ENCODE data around the gene VWA8. TPM values are rescaled to one million over a fixed set of nuclear protein-coding genes. Genes with fewer than 3 reads are reported as not detected.

Gene VWA8
- polyA plus RNA-seq, 1 of the 3 experiments (the other 2 are of a cell fraction): 5.5 TPM

DNA sequence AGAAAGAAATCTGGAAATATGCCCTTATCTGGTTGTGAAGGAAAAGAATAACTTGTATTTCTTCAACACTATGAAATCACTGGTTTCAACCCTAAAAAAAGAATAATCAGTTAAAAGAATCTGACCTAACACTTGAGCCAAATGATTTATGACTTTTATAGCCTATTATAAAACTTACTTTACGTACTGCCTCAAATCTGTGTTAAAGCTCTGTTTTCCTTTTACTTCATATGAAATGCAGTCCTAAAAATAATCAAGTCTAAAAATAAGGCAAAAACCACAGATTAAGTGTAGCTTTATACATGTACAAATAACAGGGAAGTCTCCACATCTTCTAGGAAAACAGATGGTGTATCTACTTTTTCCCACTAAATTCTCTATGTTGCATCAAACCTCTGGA lies 101.3 kb downstream of the VWA8 start:
- H3K4me2 ChIP-seq: no peak overlapping the region
- H3K4me3 ChIP-seq (ENCODE audit: low read depth in 2 of 2, low read length in 1 of 2): no peak overlapping the region
- H3K27ac ChIP-seq (ENCODE audit: low read depth in 2 of 2, low read length in 1 of 2): no peak overlapping the region
- no peaks in the 10 kb centered on the region for H3F3A ChIP-seq (replicated peaks; ENCODE audit: insufficient read depth)
- no peak overlapping the region for H2AFZ ChIP-seq (ENCODE audit: low read depth)
- DNase-seq: no peak
- WGBS (ENCODE audit: low lambda C conversion rate): 88% methylated on average over 1 of the region's 1 CpG
- ChIA-PET CTCF (interaction anchor here (0.6 kb wide), 1 partner anchor 192 kb away, joined by 3 read pairs; no protein-coding TSS in a partner anchor), POLR2A (no interaction called here)
- H3K4me1 ChIP-seq (ENCODE audit: control insufficient read depth in 1 of 2, insufficient read depth in 2 of 2, low read depth in 1 of 2, low read length in 1 of 2): no peaks in the 10 kb centered on the region; a peak in 2 of 4 replicates
- no peaks in the 10 kb centered on the region for H3K9me2 ChIP-seq
- H4K20me1 ChIP-seq (ENCODE audit: insufficient read depth): no peaks in the 10 kb centered on the region
- H3K36me3 ChIP-seq (replicated peaks in 1 of 2; ENCODE audit: control insufficient read depth in 1 of 2, insufficient read depth in 2 of 2, low read length in 1 of 2): peaks cover 0 to 25% of the 10 kb centered on the region in 2 experiments
- TF ChIP-seq RFX5 (IDR thresholded peaks at IDR 0.05; ENCODE audit: low read length) (no peak), SMC3 (IDR thresholded peaks at IDR 0.05; ENCODE audit: low read depth, low read length) (no peak), RAD21 (IDR thresholded peaks at IDR 0.05; ENCODE audit: low read length) (no peak), NRF1 (IDR thresholded peaks at IDR 0.05; ENCODE audit: low read depth, low read length) (no peak), TCF12 (IDR thresholded peaks at IDR 0.05) (no peak), EP300 (IDR thresholded peaks at IDR 0.05; ENCODE audit: borderline replicate concordance in 1 of 2, low read depth in 1 of 2, low read length in 1 of 2) (no peak), RCOR1 (IDR thresholded peaks at IDR 0.05; ENCODE audit: low read length) (no peak), TEAD4 (IDR thresholded peaks at IDR 0.05; ENCODE audit: borderline replicate concordance, insufficient read depth) (no peak), FOXJ3 (CRISPR knock-in tag; IDR thresholded peaks at IDR 0.05) (no peak), TAF1 (IDR thresholded peaks at IDR 0.05; ENCODE audit: borderline replicate concordance, low read depth, low read length) (no peak), YY1 (IDR thresholded peaks at IDR 0.05; ENCODE audit: low read depth) (no peak), FOXM1 (IDR thresholded peaks at IDR 0.05; ENCODE audit: low read depth) (no peak)
- TF ChIP-seq, protein P1, sequence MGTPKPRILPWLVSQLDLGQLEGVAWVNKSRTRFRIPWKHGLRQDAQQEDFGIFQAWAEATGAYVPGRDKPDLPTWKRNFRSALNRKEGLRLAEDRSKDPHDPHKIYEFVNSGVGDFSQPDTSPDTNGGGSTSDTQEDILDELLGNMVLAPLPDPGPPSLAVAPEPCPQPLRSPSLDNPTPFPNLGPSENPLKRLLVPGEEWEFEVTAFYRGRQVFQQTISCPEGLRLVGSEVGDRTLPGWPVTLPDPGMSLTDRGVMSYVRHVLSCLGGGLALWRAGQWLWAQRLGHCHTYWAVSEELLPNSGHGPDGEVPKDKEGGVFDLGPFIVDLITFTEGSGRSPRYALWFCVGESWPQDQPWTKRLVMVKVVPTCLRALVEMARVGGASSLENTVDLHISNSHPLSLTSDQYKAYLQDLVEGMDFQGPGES (IDR thresholded peaks at IDR 0.05; ENCODE audit: low read depth, low read length): no peak
- TF ChIP-seq, protein P2, sequence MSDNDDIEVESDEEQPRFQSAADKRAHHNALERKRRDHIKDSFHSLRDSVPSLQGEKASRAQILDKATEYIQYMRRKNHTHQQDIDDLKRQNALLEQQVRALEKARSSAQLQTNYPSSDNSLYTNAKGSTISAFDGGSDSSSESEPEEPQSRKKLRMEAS (IDR thresholded peaks at IDR 0.05; ENCODE audit: low read depth): no peak
- TF ChIP-seq, protein P3, sequence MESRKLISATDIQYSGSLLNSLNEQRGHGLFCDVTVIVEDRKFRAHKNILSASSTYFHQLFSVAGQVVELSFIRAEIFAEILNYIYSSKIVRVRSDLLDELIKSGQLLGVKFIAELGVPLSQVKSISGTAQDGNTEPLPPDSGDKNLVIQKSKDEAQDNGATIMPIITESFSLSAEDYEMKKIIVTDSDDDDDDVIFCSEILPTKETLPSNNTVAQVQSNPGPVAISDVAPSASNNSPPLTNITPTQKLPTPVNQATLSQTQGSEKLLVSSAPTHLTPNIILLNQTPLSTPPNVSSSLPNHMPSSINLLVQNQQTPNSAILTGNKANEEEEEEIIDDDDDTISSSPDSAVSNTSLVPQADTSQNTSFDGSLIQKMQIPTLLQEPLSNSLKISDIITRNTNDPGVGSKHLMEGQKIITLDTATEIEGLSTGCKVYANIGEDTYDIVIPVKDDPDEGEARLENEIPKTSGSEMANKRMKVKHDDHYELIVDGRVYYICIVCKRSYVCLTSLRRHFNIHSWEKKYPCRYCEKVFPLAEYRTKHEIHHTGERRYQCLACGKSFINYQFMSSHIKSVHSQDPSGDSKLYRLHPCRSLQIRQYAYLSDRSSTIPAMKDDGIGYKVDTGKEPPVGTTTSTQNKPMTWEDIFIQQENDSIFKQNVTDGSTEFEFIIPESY (IDR thresholded peaks at IDR 0.05; ENCODE audit: borderline replicate concordance, low read depth): no peak
- TF ChIP-seq, protein P4, sequence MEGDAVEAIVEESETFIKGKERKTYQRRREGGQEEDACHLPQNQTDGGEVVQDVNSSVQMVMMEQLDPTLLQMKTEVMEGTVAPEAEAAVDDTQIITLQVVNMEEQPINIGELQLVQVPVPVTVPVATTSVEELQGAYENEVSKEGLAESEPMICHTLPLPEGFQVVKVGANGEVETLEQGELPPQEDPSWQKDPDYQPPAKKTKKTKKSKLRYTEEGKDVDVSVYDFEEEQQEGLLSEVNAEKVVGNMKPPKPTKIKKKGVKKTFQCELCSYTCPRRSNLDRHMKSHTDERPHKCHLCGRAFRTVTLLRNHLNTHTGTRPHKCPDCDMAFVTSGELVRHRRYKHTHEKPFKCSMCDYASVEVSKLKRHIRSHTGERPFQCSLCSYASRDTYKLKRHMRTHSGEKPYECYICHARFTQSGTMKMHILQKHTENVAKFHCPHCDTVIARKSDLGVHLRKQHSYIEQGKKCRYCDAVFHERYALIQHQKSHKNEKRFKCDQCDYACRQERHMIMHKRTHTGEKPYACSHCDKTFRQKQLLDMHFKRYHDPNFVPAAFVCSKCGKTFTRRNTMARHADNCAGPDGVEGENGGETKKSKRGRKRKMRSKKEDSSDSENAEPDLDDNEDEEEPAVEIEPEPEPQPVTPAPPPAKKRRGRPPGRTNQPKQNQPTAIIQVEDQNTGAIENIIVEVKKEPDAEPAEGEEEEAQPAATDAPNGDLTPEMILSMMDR (IDR thresholded peaks at IDR 0.05): no peak
- TF ChIP-seq, protein P5, sequence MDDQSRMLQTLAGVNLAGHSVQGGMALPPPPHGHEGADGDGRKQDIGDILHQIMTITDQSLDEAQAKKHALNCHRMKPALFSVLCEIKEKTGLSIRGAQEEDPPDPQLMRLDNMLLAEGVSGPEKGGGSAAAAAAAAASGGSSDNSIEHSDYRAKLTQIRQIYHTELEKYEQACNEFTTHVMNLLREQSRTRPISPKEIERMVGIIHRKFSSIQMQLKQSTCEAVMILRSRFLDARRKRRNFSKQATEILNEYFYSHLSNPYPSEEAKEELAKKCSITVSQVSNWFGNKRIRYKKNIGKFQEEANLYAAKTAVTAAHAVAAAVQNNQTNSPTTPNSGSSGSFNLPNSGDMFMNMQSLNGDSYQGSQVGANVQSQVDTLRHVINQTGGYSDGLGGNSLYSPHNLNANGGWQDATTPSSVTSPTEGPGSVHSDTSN (IDR thresholded peaks at IDR 0.05): no peak
- H3K9ac ChIP-seq: no peak overlapping the region
- no peaks in the 10 kb centered on the region for H3K9me3 ChIP-seq
- no peaks in the 10 kb centered on the region for H3K27me3 ChIP-seq (ENCODE audit: insufficient read depth)
- H3K79me2 ChIP-seq (ENCODE audit: insufficient read depth): no peaks in the 10 kb centered on the region
